HG03342 (cell line): ENCODE measurements around the gene PPEF1.
A peak's percentile ranks its signal among the peaks of the same experiment; 100 is the strongest.

Source experiments
- ATAC-seq: cut with Tn5 transposase; IDR thresholded peaks from one replicate; pipeline ENCODE4 v1.9.1; 2021; ENCODE audit warnings: mild to moderate bottlenecking, moderate library complexity; ENCODE audit not compliant: unreplicated experiment

PPEF1 gene

DNA sequence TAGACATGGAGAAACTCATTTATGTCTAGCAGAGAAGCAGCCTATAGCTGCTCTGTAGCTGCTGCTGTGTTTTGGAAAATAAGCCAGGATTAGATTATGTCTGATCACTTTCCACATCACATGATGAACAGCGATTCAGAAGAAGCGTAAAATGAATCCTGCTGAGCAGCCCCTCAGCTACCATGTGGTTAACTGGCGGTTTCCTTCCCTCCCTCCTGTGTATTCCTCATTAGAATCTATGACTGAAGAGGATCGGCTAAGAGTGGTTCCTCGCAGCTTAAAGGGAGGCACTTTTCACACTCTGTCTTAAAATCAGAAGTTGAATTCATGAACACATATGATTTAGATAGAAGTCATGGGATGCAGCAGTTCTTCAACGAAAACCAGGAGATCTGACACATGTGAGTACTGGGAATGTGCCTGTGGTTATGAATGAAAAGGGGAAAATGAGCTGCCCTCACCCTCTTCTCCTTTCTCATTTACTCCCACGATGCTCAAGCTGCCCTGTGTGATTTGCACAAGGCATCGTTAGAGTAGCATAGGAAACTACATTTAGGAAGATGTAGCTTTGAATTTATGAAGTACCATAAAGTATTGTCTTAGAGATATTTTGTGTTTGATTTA, at the start of gene PPEF1:
PPEF1 (plus strand) TSS at position 220 of the 624 bp plus-strand sequence; CDS start at position 356, 136 bp downstream.
- ATAC-seq: no peak

GRCh38 chrX:18661273-18661672, 46.2 kb upstream of the PPEF1 start:
- no peak for ATAC-seq

GRCh38 chrX:18664947-18665346, 42.5 kb upstream of the PPEF1 start:
- ATAC-seq: no peak

DNA sequence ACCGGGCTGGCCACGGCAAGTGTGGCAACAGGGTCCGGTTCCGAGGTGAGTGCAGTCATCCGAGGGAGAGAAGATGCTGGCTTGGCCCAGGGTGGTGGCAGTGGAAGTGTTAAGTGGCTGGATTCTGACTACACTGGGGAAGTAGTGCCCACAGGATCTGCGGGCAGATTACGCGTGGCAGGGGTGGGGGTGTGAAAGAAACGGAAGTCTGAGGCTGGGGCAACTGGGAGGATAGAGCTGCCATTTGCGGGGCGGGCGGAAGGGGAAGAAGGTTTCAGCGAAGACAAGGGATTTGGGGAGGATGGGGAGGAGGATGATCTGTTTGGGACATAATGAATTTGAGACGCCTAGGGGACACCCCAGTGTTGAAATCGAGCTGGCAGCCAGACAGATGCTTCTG, 40.8 kb upstream of the PPEF1 start:
- ATAC-seq: no peak

GRCh38 chrX:18668071-18668835, 39.2 kb upstream of the PPEF1 start:
- ATAC-seq: no peak

- ATAC-seq: no peak
Observed at GRCh38 chrX:18672008-18672407, 35.4 kb upstream of the PPEF1 start, which contains the start of gene RS1. TSS of gene RS1 (minus strand) at chrX:18672108. CDS start at chrX:18672068, 40 bp downstream.

DNA sequence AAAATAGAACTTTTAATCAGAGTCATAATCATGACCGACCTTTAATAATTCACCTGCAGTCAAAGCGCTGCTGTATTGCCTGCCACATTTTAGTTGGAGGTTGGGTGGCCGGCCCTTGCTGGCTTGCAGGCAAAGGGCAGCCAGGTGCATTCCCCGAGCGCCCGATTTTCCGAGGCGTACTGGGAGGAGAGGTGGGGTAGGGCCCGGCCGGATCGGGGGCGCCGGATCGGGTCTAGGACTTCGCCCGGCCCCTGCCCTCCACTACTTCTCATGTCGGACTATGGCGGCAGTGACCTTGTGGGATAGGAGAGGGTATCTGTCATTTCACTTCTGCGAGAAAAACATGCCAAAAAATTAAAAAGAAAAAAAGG, 33.0 kb upstream of the PPEF1 start:
- peak; percentile 27 for ATAC-seq

DNA sequence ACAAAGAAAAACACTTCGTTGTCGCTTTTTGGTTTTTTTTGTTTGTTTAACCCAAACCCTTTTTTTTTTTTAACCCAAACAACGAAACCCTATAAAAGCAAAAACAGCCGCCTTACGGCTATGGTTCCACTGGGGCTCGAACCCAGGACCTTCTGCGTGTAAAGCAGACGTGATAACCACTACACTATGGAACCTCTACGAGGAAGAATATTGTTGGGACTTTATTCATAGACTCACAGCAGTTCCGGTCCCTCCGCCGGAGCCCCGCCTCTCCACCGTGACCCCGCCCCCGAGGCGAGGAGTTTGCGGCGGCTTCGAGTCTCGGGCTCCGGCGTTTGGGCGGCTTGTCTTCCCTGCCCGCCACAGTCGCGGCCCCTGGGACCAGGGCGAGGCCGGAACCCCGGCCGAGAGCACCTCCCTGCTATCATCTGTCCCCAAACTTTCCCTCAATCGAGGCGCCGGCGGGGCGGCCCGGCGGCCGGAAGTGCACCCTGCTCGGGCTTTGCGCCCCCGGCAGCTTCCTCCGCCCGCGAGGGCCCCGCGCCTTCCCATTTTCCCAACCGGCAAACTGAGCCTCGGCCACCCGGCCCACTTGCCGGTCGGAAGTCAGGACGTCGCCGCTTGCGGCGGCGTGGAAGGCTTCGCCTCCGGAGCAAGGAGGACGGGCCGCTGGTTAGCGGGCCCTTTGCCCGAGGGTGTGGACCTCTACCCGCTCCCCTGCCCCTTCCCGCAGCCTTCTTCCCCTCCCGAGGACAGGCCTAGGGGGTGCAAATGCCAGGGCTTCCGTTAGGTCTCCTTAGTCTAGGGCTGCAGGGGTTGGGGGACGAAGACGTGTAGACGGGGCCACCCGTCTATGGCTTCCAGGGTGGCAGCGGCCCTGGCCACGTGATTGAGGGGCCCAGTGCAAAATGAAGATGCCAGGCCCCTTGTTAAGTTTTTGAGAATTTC, 32.4 kb upstream of the PPEF1 start:
- ATAC-seq: peak; percentile 82

- ATAC-seq: no peak
Observed at GRCh38 chrX:18676050-18676449, 31.4 kb upstream of the PPEF1 start.

DNA sequence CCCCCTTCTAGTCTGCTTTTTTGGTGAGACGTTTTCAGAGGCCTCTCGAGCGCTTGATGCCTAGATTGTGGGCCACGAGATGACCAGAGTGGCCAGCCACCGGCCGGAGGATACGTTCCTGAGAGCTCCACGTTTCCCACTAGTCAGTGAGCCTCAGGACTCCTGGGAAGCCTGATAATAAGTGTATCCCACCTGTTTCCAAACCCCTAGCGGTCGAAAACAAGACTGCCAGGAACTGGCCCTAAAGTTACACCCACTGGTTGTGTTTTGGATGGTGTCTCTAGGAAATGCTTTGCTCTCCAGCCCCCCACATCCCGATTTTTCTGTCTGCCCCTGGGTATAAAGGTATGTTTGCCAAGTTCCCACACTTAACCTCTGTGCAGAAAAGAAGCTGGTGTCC, 31.0 kb upstream of the PPEF1 start:
- no peak for ATAC-seq

GRCh38 chrX:18677161-18677869, 30.1 kb upstream of the PPEF1 start:
- no peak for ATAC-seq

DNA sequence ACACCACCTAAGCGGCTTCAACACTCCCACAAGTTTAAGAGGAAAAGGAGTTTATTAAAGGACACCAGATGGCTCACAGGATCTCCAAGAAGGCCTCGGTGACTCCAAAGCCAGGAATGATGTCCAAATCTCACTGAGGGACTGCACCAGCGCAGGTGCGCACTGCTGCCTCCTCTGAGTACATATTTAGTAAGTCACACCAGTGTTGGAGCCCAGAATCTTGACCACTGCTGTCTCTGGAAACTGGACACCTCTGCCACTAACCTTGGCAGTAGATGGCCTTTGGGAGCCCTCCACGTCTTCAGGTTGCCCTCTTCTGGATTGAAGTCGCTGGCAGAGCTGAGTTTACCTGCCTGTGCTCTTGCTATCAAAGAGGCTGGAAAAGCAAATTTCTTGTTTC, 25.4 kb upstream of the PPEF1 start:
- no peak for ATAC-seq

DNA sequence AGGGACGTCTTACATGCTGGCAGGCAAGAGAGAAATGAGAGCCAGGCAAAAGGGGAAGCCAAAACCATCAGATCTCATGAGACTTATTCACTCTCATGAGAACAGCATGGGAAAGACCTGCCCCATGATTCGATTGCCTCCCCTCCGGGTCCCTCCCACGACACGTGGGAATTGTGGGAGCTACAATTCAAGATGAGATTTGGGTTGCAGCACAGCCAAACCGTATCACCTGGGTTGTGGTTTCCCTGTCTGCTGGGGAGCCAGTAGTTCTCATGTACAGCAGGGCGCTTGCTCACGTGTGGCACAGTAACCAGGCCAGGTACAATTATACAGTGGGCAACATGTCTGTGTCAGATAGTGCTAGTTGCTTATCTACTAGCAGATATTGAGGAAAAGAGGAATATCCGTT, 24.5 kb upstream of the PPEF1 start:
- ATAC-seq: no peak

- ATAC-seq: no peak
Observed at GRCh38 chrX:18687856-18688495, 19.5 kb upstream of the PPEF1 start.

DNA sequence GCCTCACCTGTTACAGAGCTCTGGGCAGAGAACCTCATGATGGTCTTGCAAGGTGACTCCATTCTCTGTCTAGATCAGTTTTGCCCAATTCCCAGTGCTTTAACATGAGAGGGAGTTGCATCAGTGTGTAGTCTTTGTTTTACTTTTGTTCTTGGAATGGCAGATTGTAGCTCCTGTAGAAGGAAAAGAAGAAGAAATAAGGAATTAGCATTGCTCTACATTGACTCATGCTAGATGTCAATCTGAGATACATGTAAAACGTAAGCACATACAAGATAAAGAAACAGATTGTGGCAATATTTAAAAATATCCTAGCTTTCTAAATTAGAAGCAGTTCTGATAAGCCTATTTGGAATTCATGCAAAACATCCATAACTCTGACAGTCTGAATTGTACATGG, 16.0 kb upstream of the PPEF1 start:
- ATAC-seq: no peak

- no peak for ATAC-seq
Observed at GRCh38 chrX:18692541-18692940, 14.9 kb upstream of the PPEF1 start.

DNA sequence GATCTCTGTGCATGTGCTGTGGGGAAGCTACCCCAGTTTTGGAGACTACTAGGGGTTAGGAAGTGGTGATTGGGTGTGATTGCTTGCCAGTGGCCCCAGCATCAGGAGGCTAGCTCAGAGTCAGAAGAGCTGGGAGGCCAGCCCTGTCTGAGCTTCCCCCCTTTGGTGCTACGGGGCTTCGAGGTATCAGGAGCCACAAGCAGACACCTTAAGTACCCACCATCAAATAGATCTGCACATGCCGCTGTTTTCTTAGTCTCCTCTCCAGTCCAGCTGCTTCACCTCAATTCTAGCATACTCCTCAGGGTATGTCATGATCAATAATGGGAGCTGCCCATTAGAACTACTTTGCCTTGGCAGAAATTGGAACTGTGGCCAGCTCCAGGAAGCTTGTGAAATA, 10.8 kb upstream of the PPEF1 start:
- ATAC-seq: no peak

- ATAC-seq: no peak
Observed at GRCh38 chrX:18698737-18699650, 8.5 kb upstream of the PPEF1 start.

DNA sequence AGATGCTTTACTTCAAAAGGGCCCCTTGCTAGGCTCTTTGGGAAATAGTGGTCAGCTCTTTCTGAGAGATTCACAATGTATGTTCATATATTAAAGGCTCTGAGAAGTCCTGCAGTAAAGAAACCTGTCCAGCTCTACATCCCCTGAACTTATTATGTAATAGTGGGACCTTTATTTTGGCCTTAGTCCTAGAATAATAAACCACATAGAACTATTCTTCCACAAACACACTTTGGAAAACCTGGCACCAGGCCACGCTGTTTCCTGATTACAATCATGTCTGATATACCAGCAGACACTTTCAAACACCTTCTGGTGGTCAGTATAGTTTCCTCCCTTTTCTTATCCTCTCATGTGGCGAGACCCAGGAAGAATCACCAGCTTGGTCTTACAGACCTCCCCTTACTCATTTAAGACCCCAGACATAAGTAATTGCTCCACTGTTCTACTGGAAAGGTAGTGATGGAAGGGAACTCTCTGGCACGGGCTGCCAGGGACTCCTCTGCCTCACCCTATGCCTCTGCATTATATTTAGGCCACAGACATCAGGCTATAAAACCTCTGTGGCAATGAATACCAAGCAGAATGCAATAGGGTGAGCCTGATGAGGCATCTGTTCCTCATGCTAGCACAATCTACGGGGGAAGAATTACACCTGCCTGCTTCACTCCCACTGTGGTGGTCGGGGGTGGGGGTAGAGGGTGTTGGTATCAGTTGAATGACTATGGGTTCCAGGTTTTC, 5.7 kb upstream of the PPEF1 start:
- no peak for ATAC-seq
